RKO (cell line): ENCODE data around the gene GMEB2.

ENCODE experiments used
- DNase-seq: peaks from one replicate; pipeline ENCODE4 v3.0.0-alpha.2; 2016; ENCODE audit warnings: low spot score

Gene GMEB2

GRCh38 chr20:63545814-63546213 is 81.1 kb downstream of the GMEB2 start:
- DNase-seq = no peak

- DNase-seq = no peak
Observed at GRCh38 chr20:63544958-63545516, 81.9 kb downstream of the GMEB2 start.

GRCh38 chr20:63544241-63544957 is 82.5 kb downstream of the GMEB2 start:
- no peak for DNase-seq

GRCh38 chr20:63543733-63544132 is 83.2 kb downstream of the GMEB2 start:
- no peak for DNase-seq

- no peak for DNase-seq
Observed at GRCh38 chr20:63543131-63543530, 83.8 kb downstream of the GMEB2 start.

- DNase-seq = no peak
Observed at GRCh38 chr20:63542696-63543095, 84.2 kb downstream of the GMEB2 start.

- no peak for DNase-seq
Observed at GRCh38 chr20:63542031-63542559, 84.8 kb downstream of the GMEB2 start.

- no peak for DNase-seq
Observed at GRCh38 chr20:63541371-63541770, 85.5 kb downstream of the GMEB2 start.

DNA sequence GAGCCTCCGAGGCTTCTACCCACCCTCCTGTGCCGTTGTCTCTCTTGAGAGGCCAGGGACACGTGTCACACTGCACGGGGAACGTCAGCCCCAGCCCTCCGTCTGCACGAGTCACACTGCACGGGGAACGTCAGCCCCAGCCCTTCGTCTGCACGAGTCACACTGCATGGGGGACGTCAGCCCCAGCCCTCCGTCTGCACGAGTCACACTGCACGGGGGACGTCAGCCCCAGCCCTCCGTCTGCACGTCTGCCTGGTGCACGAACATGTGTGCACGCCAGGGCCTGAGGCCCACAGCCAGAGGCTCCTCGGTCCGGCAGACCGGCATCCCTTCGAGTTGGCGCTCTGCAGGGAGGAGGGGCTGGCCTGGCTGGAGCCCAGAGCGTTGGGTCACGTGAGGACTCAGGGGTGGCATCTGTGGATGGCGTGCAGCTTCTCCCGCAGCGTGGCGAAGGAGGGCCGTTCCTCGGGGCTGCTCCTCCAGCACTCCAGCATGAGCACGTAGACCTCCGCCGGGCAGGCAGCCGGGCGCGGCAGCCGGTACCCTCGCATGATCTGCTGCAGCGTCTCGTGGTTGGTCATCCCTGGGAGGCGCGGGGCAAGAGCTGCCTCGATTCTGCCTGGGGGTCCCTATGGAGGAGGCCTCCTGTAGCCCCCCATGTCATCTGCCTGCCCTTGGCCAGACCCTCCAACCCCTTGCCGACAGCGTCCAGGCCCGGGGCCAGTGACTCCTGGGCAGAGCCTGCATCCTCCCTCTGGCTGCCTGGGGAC is 86.3 kb downstream of the GMEB2 start:
- DNase-seq = peak; percentile 32

- no peak for DNase-seq
Observed at GRCh38 chr20:63539441-63540370, 87.2 kb downstream of the GMEB2 start.

GRCh38 chr20:63539092-63539430 is 87.8 kb downstream of the GMEB2 start:
- no peak for DNase-seq

DNA sequence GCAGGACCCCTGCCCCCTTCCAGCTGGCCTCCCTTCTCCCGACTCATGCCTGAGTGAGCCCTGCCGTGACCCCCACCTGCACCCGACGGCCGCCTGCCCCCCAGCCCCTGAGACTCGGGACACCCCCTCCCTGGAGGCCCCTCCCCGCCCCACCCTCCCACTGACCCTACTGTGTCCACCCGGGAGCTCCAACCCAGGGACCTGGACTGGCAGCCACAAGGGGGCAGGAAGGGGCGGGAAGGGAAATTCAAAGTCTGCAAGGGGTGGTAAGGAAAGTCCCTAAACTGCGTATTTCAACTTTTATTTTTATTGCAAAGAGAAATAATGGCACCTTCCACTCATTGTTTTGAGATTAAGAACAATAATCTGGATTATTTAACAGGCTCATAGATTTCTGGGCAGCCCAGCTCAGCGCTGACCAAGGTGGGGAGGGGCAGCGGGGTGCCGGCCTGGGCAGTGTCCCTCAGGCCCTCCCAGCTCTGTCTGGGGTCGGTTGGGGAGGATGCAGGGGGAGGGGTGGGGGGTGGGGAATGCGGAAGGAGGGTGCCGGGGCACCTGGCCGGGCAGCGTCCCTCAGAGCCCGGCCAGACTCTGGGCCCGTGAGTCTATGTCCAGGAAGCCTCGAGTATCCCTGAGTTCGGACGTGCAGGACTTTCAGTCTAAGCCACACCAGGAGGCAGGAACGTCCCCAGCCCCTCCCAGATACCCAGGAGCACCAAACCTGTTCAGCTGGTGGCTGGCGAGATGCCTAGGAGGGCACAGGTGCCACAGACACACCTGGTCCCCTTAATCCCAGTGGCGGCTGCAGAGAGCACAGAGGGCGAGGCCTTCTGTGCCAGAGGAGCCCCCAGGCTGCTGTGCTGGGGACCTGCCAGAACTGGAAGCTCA is 88.5 kb downstream of the GMEB2 start:
- peak; percentile 73 for DNase-seq
